WTC11 (cell line): ENCODE measurements around the gene FASTKD1. TPM values are rescaled to one million over a fixed set of nuclear protein-coding genes. Genes with fewer than 3 reads are reported as not detected.

Experiments used
- ATAC-seq: fragments of 200-7000 bp; cut with Tn5 transposase; 2 replicates; pipeline ENCODE4 v1.10.0; 2021; ENCODE audit warnings: mild to moderate bottlenecking, moderate library complexity
- CTCF ChIA-PET: fragments of 300-600 bp; sonication (Branson Sonifier 250); formaldehyde crosslinking; loops from one replicate; lab custom pipeline; 2021; ENCODE audit warnings: antibody characterized with exemption; lab: Charles Lee
- POLR2A ChIA-PET: fragments of 350-600 bp; sonication (Branson Sonifier 250); formaldehyde crosslinking; loops from one replicate; lab custom pipeline; 2021; ENCODE audit warnings: antibody characterized with exemption; lab: Charles Lee
- DNase-seq: peaks from one replicate; pipeline ENCODE4 v3.0.0; 2021; ENCODE audit warnings: low spot score
- H3K27ac Mint-ChIP-seq: 2 replicates; pipeline ENCODE4 v1.8.0; 2021; ENCODE audit warnings: mixed read lengths
- H3K27me3 Mint-ChIP-seq: 2 replicates; pipeline ENCODE4 v1.8.0; 2021; ENCODE audit warnings: low read depth, mild to moderate bottlenecking, moderate library complexity, mixed read lengths
- H3K36me3 Mint-ChIP-seq: 2 replicates; pipeline ENCODE4 v1.8.0; 2021; ENCODE audit warnings: mixed read lengths
- H3K4me1 Mint-ChIP-seq: 2 replicates; pipeline ENCODE4 v1.8.0; 2022; ENCODE audit warnings: mixed read lengths
- H3K4me3 Mint-ChIP-seq: 2 replicates; pipeline ENCODE4 v1.8.0; 2021; ENCODE audit warnings: mild to moderate bottlenecking, moderate library complexity, mixed read lengths
- H3K9me3 Mint-ChIP-seq: 2 replicates; pipeline ENCODE4 v1.8.0; 2021; ENCODE audit warnings: mixed read lengths
- ATF1 ChIP-seq: sonication (generic); formaldehyde crosslinking; IDR thresholded peaks from 2 replicates; pipeline ENCODE4 v1.8.1; 2023; ENCODE audit warnings: mild to moderate bottlenecking, moderate library complexity, missing genetic modification reagents
- ATF6 ChIP-seq: sonication (generic); formaldehyde crosslinking; IDR thresholded peaks from 2 replicates; pipeline ENCODE4 v1.8.1; 2023; ENCODE audit warnings: mild to moderate bottlenecking, missing genetic modification reagents
- CREM ChIP-seq: sonication (generic); formaldehyde crosslinking; IDR thresholded peaks from 2 replicates; pipeline ENCODE4 v1.8.1; 2022; ENCODE audit warnings: mild to moderate bottlenecking, missing genetic modification reagents, moderate library complexity
- ERG ChIP-seq: fragments of 250-450 bp; sonication (Bioruptor Pico); IDR thresholded peaks from 2 replicates; pipeline ENCODE4 v1.8.0; 2021; ENCODE audit warnings: mild to moderate bottlenecking
- FOXJ3 ChIP-seq: sonication (generic); formaldehyde crosslinking; IDR thresholded peaks from 2 replicates; pipeline ENCODE4 v1.9.0; 2021; ENCODE audit warnings: missing genetic modification reagents, mild to moderate bottlenecking, borderline replicate concordance
- GABPB1 ChIP-seq: sonication (generic); formaldehyde crosslinking; IDR thresholded peaks from 2 replicates; pipeline ENCODE4 v1.8.1; 2023; ENCODE audit warnings: mild to moderate bottlenecking, missing genetic modification reagents
- GRHL2 ChIP-seq: fragments of 250-450 bp; sonication (Bioruptor Pico); IDR thresholded peaks from 2 replicates; pipeline ENCODE4 v1.8.0; 2022; ENCODE audit warnings: mild to moderate bottlenecking, moderate library complexity; ENCODE audit not compliant: insufficient replicate concordance, severe bottlenecking
- JAZF1 ChIP-seq: fragments of 250-450 bp; sonication (Bioruptor Pico); IDR thresholded peaks from 2 replicates; pipeline ENCODE4 v1.9.0; 2021; ENCODE audit warnings: moderate library complexity, mild to moderate bottlenecking, inconsistent platforms
- NFATC4 ChIP-seq: fragments of 250-450 bp; sonication (Bioruptor Pico); IDR thresholded peaks from 2 replicates; pipeline ENCODE4 v1.9.0; 2021; ENCODE audit warnings: mild to moderate bottlenecking
- NFE2L1 ChIP-seq: sonication (generic); formaldehyde crosslinking; IDR thresholded peaks from 2 replicates; pipeline ENCODE4 v1.8.1; 2023; ENCODE audit warnings: missing genetic modification reagents
- PRDM15 ChIP-seq: sonication (generic); formaldehyde crosslinking; IDR thresholded peaks from 2 replicates; pipeline ENCODE4 v1.8.0; 2022; ENCODE audit warnings: missing genetic modification reagents
- TCF7 ChIP-seq: sonication (generic); formaldehyde crosslinking; IDR thresholded peaks from 2 replicates; pipeline ENCODE4 v1.8.0; 2022; ENCODE audit warnings: mild to moderate bottlenecking, low read depth, missing genetic modification reagents, moderate library complexity
- TEAD1 ChIP-seq: sonication (generic); formaldehyde crosslinking; IDR thresholded peaks from 2 replicates; pipeline ENCODE4 v1.8.0; 2022; ENCODE audit warnings: mild to moderate bottlenecking, missing genetic modification reagents
- ZNF138 ChIP-seq: sonication (generic); formaldehyde crosslinking; conservative IDR thresholded peaks from 2 replicates; pipeline ENCODE4 v1.8.1; 2022; ENCODE audit warnings: mild to moderate bottlenecking, moderate library complexity, missing genetic modification reagents
- ZNF317 ChIP-seq: sonication (generic); formaldehyde crosslinking; IDR thresholded peaks from 2 replicates; pipeline ENCODE4 v1.8.1; 2023; ENCODE audit warnings: low read depth, mild to moderate bottlenecking, moderate library complexity, missing genetic modification reagents, borderline replicate concordance
- ZNF396 ChIP-seq: fragments of 250-450 bp; sonication (Bioruptor Pico); IDR thresholded peaks from 2 replicates; pipeline ENCODE4 v1.8.0; 2021; ENCODE audit warnings: mild to moderate bottlenecking, moderate library complexity, borderline replicate concordance
- ZSCAN18 ChIP-seq: fragments of 250-450 bp; sonication (Bioruptor Pico); IDR thresholded peaks from 2 replicates; pipeline ENCODE4 v2.1.2; 2022; ENCODE audit warnings: mild to moderate bottlenecking, moderate library complexity
- total RNA-seq: library from RNA; stranded (reverse); gene quantifications from 3 replicates; pipeline ENCODE4 v1.2.3, GENCODE V29; 2021

Gene FASTKD1
- total RNA-seq, 1 experiment from 2014 or later: 69.7 TPM

GRCh38 chr2:169490834-169491233, 82.8 kb downstream of the FASTKD1 start:
- Mint-ChIP-seq H3K9me3 (peaks cover 5% of the 10 kb centered on the region), H3K36me3 (no peaks in the 10 kb centered on the region), H3K4me1 (no peaks in the 10 kb centered on the region), H3K27me3 (no peaks in the 10 kb centered on the region)
- POLR2A ChIA-PET: no interaction called here
- DNase-seq (no peak), ATAC-seq (no peak)
- CTCF ChIA-PET: no interaction called here
- TF ChIP-seq GABPB1 (CRISPR knock-in tag) (no peak), ZNF396 (CRISPR knock-in tag) (no peak), NFATC4 (CRISPR knock-in tag) (no peak), JAZF1 (CRISPR knock-in tag) (no peak), ZNF317 (CRISPR knock-in tag) (no peak), ZNF138 (CRISPR knock-in tag) (no peak), NFE2L1 (CRISPR knock-in tag) (no peak), PRDM15 (CRISPR knock-in tag) (no peak), GRHL2 (CRISPR knock-in tag) (no peak)
- TF ChIP-seq, all 79 proteins: peak for 0
- no peak overlapping the region for H3K4me3 Mint-ChIP-seq
- no peak overlapping the region for H3K27ac Mint-ChIP-seq

GRCh38 chr2:169486487-169486886, 87.2 kb downstream of the FASTKD1 start:
- peaks cover 5% of the 10 kb centered on the region for H3K9me3 Mint-ChIP-seq
- TF ChIP-seq ZSCAN18 (CRISPR knock-in tag) (no peak), TEAD1 (no peak), ATF1 (no peak), FOXJ3 (CRISPR knock-in tag) (no peak), ERG (CRISPR knock-in tag) (no peak), GABPB1 (CRISPR knock-in tag) (no peak), TCF7 (CRISPR knock-in tag) (no peak)
- no peak overlapping the region for H3K27ac Mint-ChIP-seq
- ChIA-PET CTCF (no interaction called here), POLR2A (no interaction called here)
- no peaks in the 10 kb centered on the region for H3K4me1 Mint-ChIP-seq
- no peaks in the 10 kb centered on the region for H3K36me3 Mint-ChIP-seq
- DNase-seq (no peak), ATAC-seq (no peak)
- peaks cover 19% of the 10 kb centered on the region for H3K27me3 Mint-ChIP-seq
- no peak overlapping the region for H3K4me3 Mint-ChIP-seq

GRCh38 chr2:169485650-169486138, 88.0 kb downstream of the FASTKD1 start:
- ATAC-seq (no peak), DNase-seq (no peak)
- H3K27me3 Mint-ChIP-seq: peaks cover 27% of the 10 kb centered on the region
- POLR2A ChIA-PET: no interaction called here
- CTCF ChIA-PET: interaction anchor here (0.6 kb wide), 1 partner anchor 33 kb away, joined by 5 read pairs; no protein-coding TSS in a partner anchor
- no peaks in the 10 kb centered on the region for H3K36me3 Mint-ChIP-seq
- H3K4me1 Mint-ChIP-seq: no peaks in the 10 kb centered on the region
- no peak overlapping the region for H3K4me3 Mint-ChIP-seq
- H3K9me3 Mint-ChIP-seq: peaks cover 2% of the 10 kb centered on the region
- no peak overlapping the region for H3K27ac Mint-ChIP-seq
- TF ChIP-seq CREM (no peak), ATF6 (CRISPR knock-in tag) (no peak)
